HCT116 (cell line): ENCODE results near the gene MESD. TPM values are rescaled to one million over a fixed set of nuclear protein-coding genes. Genes with fewer than 3 reads are reported as not detected.

Experiments used
- ATAC-seq: fragments of 200-7000 bp; cut with Tn5 transposase; 2 replicates; pipeline ENCODE4 v1.9.1; 2020; ENCODE audit warnings: mild to moderate bottlenecking, moderate library complexity
- BruUV-seq: library from RNA; stranded (reverse); fragments of 400-500 nt; replicated peaks from 2 replicates; lab custom pipeline; 2021; lab: Mats Ljungman, UMichigan
- CTCF ChIA-PET: fragments of 300-600 bp; sonication (Branson Sonifier 250); formaldehyde crosslinking; loops from one replicate; lab custom pipeline; 2021; ENCODE audit warnings: antibody characterized with exemption; lab: Charles Lee
- POLR2A ChIA-PET: fragments of 300-600, 350-600 bp; sonication (Branson Sonifier 250); formaldehyde crosslinking; loops from one replicate; lab custom pipeline; 2021; ENCODE audit warnings: antibody characterized with exemption; lab: Charles Lee
- RAD21 ChIA-PET, 2 experiments: fragments of 300-600 bp; sonication (Branson Sonifier 250); formaldehyde crosslinking; loops; one replicate each; lab custom pipeline; 2023; ENCODE audit warnings: low total read pairs in 2 of 2; ENCODE audit not compliant: uncharacterized antibody in 2 of 2, unreplicated experiment in 2 of 2, low non-redundant PET in 1 of 2; lab: Charles Lee
- DNase-seq: peaks from one replicate; pipeline ENCODE4 v3.0.0-alpha.2; 2010; ENCODE audit warnings: low read depth, low spot score
- H2AFZ ChIP-seq: fragments of 200-600 bp; shearing (Covaris generic), sonication (generic); 2 replicates; pipeline ENCODE4 v1.6.1; 2017; ENCODE audit warnings: low read depth, mixed run types, mixed read lengths, antibody characterized with exemption, low read length; ENCODE audit not compliant: poor library complexity, severe bottlenecking
- H3K27ac ChIP-seq: 2 replicates; pipeline ENCODE4 v1.5.1; 2012; ENCODE audit warnings: low read depth, low read length
- H3K27me3 ChIP-seq: fragments of 200-600 bp; sonication (generic); 2 replicates; pipeline ENCODE4 v1.6.1; 2016; ENCODE audit warnings: mixed run types, low read length, mixed read lengths; ENCODE audit not compliant: insufficient read depth
- H3K36me3 ChIP-seq, 2 experiments: fragments of 200-500 bp in 1 of 2; fragments of 200-600 bp in 1 of 2; sonication (Bioruptor generic) in 1 of 2; sonication (generic) in 1 of 2; 2 replicates each; pipeline versions ENCODE4 v1.5.1 to v1.6.1; 2014 to 2016; ENCODE audit warnings: low read length in 2 of 2, inconsistent platforms in 1 of 2, mixed read lengths in 1 of 2, mixed run types in 1 of 2; ENCODE audit not compliant: insufficient read depth in 2 of 2, control insufficient read depth in 1 of 2
- H3K4me1 ChIP-seq, 2 experiments: fragments of 200-600 bp in 1 of 2; sonication (generic) in 1 of 2; 2 replicates each; pipeline versions ENCODE4 v1.5.1 to v1.6.1; 2012 to 2017; ENCODE audit warnings: low read length in 2 of 2, inconsistent platforms in 1 of 2, mild to moderate bottlenecking in 1 of 2, mixed read lengths in 1 of 2, mixed run types in 1 of 2, moderate library complexity in 1 of 2; ENCODE audit not compliant: insufficient read depth in 2 of 2, control insufficient read depth in 1 of 2
- H3K4me2 ChIP-seq: fragments of 200-600 bp; sonication (generic); 2 replicates; pipeline ENCODE4 v1.6.1; 2017; ENCODE audit warnings: mixed run types, low read length, mixed read lengths
- H3K4me3 ChIP-seq, 2 experiments: fragments of 200-600 bp in 1 of 2; sonication (generic) in 1 of 2; replicated peaks in 1 of 2; 2 replicates each; pipeline ENCODE4 v1.5.1; 2011 to 2016; ENCODE audit warnings: low read length in 2 of 2, control low read depth in 1 of 2, low read depth in 1 of 2, mild to moderate bottlenecking in 1 of 2, mixed read lengths in 1 of 2, mixed run types in 1 of 2
- H3K79me2 ChIP-seq: fragments of 200-600 bp; sonication (generic); 2 replicates; pipeline ENCODE4 v1.6.1; 2017; ENCODE audit warnings: mild to moderate bottlenecking, mixed run types, low read length, moderate library complexity, mixed read lengths; ENCODE audit not compliant: insufficient read depth
- H3K9ac ChIP-seq: fragments of 200-600 bp; sonication (generic); 2 replicates; pipeline ENCODE4 v1.6.1; 2016; ENCODE audit warnings: low read length, mixed read lengths
- H3K9me2 ChIP-seq: fragments of 200-600 bp; sonication (generic), shearing (Covaris generic); 2 replicates; pipeline ENCODE4 v1.6.1; 2017; ENCODE audit warnings: mixed run types, mild to moderate bottlenecking, moderate library complexity; ENCODE audit not compliant: insufficient read depth
- H3K9me3 ChIP-seq, 2 experiments: fragments of 200-500 bp in 1 of 2; fragments of 200-600 bp in 1 of 2; sonication (Bioruptor generic) in 1 of 2; sonication (generic) in 1 of 2; 2 replicates each; pipeline ENCODE4 v1.6.1; 2014 to 2017; ENCODE audit warnings: low read length in 2 of 2, mixed read lengths in 2 of 2, inconsistent platforms in 1 of 2, low read depth in 1 of 2, mild to moderate bottlenecking in 1 of 2, mixed run types in 1 of 2, moderate library complexity in 1 of 2; ENCODE audit not compliant: control insufficient read depth in 1 of 2, insufficient read depth in 1 of 2
- H4K20me1 ChIP-seq: fragments of 200-600 bp; sonication (generic), shearing (Covaris generic); 2 replicates; pipeline ENCODE4 v1.6.1; 2017; ENCODE audit warnings: mixed run types, mild to moderate bottlenecking, moderate library complexity; ENCODE audit not compliant: insufficient read depth
- FOSL1 ChIP-seq: IDR thresholded peaks from 2 replicates; pipeline ENCODE4 v1.6.1; 2012; ENCODE audit warnings: low read depth
- SP1 ChIP-seq: IDR thresholded peaks from 2 replicates; pipeline ENCODE4 v1.6.1; 2012; ENCODE audit warnings: low read depth
- ZFX ChIP-seq: fragments of 450-650 bp; IDR thresholded peaks from 2 replicates; pipeline ENCODE4 v1.6.1; 2017
- ZNF274 ChIP-seq: fragments of 200-500 bp; sonication (Bioruptor generic); IDR thresholded peaks from 2 replicates; pipeline ENCODE4 v1.6.1; 2014; ENCODE audit warnings: mild to moderate bottlenecking, low read depth, low read length, inconsistent platforms
- intact Hi-C: fragments of 100-400 bp; cut with micrococcal nuclease; formaldehyde crosslinking; loops from 2 replicates; pipeline ENCODE4 v1.10.0; 2022
- total RNA-seq: library from RNA; stranded (reverse); gene quantifications from one replicate; pipeline ENCODE4 v1.2.1, GENCODE V29; 2021; ENCODE audit not compliant: unreplicated experiment
- TF ChIP-seq, protein P1 (sequence below), 3 experiments: fragments of 200-600 bp in 1 of 3; sonication (generic) in 1 of 3; IDR thresholded peaks in 2 of 3; conservative IDR thresholded peaks in 1 of 3; 2 replicates each; pipeline ENCODE4 v1.5.1; 2012 to 2017; ENCODE audit warnings: low read depth in 2 of 3, low read length in 2 of 3, antibody characterized with exemption in 1 of 3, borderline replicate concordance in 1 of 3, control low read depth in 1 of 3, mild to moderate bottlenecking in 1 of 3, mixed read lengths in 1 of 3, mixed run types in 1 of 3, moderate library complexity in 1 of 3; ENCODE audit not compliant: insufficient read depth in 1 of 3
- TF ChIP-seq, protein P2 (sequence below): IDR thresholded peaks from 2 replicates; pipeline ENCODE4 v1.6.1; 2012

Gene MESD
- total RNA-seq, 1 experiment from 2014 or later, result 22.5 TPM

DNA sequence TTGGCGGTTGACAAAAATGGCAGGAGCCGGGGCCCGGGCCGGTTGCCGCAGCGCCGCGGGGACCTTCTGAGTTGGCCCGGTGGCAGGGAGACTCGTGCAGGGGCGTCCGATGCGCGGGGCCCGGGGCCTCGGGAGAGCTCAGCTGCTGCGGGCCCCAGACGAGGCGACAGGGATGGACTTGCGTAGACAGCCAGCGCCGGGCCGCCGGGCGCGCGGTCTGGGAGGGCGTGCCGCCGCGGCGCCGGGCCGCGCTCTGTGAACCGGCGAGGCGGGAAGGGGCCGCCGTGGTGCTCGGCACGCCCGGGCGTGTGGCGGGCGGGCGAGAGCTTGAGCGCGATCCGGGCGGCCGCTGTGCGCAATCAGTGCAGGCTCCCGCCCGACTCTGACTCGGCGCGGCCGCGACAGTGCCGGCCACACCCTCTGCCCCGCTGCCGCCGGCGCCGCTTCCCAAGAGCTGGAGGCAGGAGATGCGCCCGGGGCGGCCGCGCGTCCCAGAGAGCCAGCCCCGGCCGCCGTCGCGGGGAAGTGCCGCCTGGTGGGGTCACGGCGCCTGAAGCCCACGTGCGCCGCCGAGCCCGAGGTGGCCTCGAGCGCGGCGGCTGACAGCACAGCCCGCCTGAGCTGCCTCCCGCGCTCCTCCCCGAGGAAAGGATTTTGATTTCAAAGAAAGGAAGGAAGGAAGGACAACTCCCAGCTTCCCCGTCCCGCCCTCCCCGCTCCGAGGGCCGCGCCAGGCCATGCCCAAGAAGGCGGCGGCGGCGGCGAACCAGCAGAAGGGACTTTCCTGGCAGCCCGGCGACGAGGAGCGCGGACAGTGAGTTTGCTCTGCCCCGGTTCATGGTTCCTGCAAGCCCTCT, 11.8 kb upstream of the MESD start:
- Histone ChIP-seq H3K4me3 (peak overlapping the region; percentile 66 to 77), H3K27me3 (no peaks in the 10 kb centered on the region), H3K9ac (peak overlapping the region; percentile 86), H3K9me2 (no peaks in the 10 kb centered on the region), H3K79me2 (peaks cover 43% of the 10 kb centered on the region), H3K27ac (peak overlapping the region; percentile 90), H3K36me3 (peaks cover 0 to 7% of the 10 kb centered on the region in 2 experiments; a peak in 1 of 4 replicates), H3K9me3 (no peaks in the 10 kb centered on the region), H2AFZ (no peak overlapping the region), H3K4me2 (peak overlapping the region; percentile 79), H3K4me1 (peaks cover 15 to 36% of the 10 kb centered on the region in 2 experiments), H4K20me1 (no peaks in the 10 kb centered on the region)
- intact Hi-C loops, result loop anchor here (5.0 kb wide), 1 partner anchor 91 kb away; no protein-coding TSS in a partner anchor
- ChIA-PET POLR2A (interaction anchor here (1.0 to 1.2 kb wide), 2 partner anchors 10 to 91 kb away, joined by 3 to 6 read pairs; no protein-coding TSS in a partner anchor), RAD21 (no interaction called here), CTCF (interaction anchor here (2.9 kb wide), 1 partner anchor 265 kb away, joined by 18 read pairs; no protein-coding TSS in a partner anchor)
- DNase-seq (no peak), ATAC-seq (peak; percentile 56)
- TF ChIP-seq, protein P1, sequence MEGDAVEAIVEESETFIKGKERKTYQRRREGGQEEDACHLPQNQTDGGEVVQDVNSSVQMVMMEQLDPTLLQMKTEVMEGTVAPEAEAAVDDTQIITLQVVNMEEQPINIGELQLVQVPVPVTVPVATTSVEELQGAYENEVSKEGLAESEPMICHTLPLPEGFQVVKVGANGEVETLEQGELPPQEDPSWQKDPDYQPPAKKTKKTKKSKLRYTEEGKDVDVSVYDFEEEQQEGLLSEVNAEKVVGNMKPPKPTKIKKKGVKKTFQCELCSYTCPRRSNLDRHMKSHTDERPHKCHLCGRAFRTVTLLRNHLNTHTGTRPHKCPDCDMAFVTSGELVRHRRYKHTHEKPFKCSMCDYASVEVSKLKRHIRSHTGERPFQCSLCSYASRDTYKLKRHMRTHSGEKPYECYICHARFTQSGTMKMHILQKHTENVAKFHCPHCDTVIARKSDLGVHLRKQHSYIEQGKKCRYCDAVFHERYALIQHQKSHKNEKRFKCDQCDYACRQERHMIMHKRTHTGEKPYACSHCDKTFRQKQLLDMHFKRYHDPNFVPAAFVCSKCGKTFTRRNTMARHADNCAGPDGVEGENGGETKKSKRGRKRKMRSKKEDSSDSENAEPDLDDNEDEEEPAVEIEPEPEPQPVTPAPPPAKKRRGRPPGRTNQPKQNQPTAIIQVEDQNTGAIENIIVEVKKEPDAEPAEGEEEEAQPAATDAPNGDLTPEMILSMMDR (IDR thresholded peaks at IDR 0.05 in 2 of 3, conservative IDR thresholded peaks at IDR 0.05 in 1 of 3; ENCODE audit: borderline replicate concordance in 1 of 3, insufficient read depth in 1 of 3, low read depth in 2 of 3, low read length in 2 of 3), result no peak
- TF ChIP-seq ZNF274 (no peak), SP1 (no peak), ZFX (peak; percentile 89), FOSL1 (no peak)
- TF ChIP-seq, protein P2, sequence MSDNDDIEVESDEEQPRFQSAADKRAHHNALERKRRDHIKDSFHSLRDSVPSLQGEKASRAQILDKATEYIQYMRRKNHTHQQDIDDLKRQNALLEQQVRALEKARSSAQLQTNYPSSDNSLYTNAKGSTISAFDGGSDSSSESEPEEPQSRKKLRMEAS, result peak; percentile 67
- BruUV-seq, result no TSS peak
